ENCODE results near the gene TMEM184B. TPM values are rescaled to one million over a fixed set of nuclear protein-coding genes. Genes with fewer than 3 reads are reported as not detected.

TMEM184B gene
- total and polyA plus RNA-seq, 10 of the 15 experiments (the other 5 are each of a cell fraction or from before 2014, with no cell fraction given) = 0.56 to 22.4 (median 7.9) TPM

DNA sequence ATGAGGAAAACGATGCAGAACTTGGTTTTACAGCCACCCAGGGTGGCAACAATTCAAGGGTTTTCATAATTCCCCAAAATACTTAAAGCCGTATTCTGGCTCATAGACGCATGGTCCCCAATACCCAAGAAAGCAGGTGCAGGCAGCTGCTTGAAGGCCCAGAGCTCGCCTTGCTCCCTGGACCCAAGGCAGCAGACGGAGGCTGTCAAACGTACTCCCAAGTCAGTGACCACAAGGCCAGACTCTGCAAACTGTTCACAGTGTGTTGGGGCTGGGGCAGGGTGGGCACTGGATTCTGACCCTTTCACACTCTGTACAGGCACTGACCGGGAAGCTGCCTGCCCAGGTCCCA, 21.5 kb downstream of the TMEM184B start:
- Histone ChIP-seq H2AFZ (ENCODE audit: control insufficient read depth, low read depth, low read length) (no peak overlapping the region), H3K9ac (ENCODE audit: control insufficient read depth, insufficient read depth, low read length) (no peak overlapping the region), H4K20me1 (ENCODE audit: control insufficient read depth, insufficient read depth) (no peaks in the 10 kb centered on the region), H3K79me2 (ENCODE audit: control insufficient read depth, insufficient read depth, low read length) (no peaks in the 10 kb centered on the region), H3K4me1 (ENCODE audit: control insufficient read depth, insufficient read depth, low read length) (no peaks in the 10 kb centered on the region), H3K27me3 (replicated peaks in 1 of 2; ENCODE audit: control insufficient read depth in 2 of 2, insufficient read depth in 2 of 2, low read length in 1 of 2) (no peaks in the 10 kb centered on the region), H3K4me2 (ENCODE audit: control insufficient read depth, insufficient read depth) (no peak overlapping the region), H3K36me3 (ENCODE audit: control insufficient read depth in 2 of 2, insufficient read depth in 2 of 2, low read length in 1 of 2) (peaks cover 3 to 4% of the 10 kb centered on the region in 2 experiments; a peak in 3 of 4 replicates), H3K9me3 (replicated peaks; ENCODE audit: control insufficient read depth, insufficient read depth, low read length) (no peaks in the 10 kb centered on the region; the same call in 2 of the 3 replicates), H3K4me3 (no peak overlapping the region), H3K27ac (ENCODE audit: control insufficient read depth, insufficient read depth) (no peak overlapping the region)
- TF ChIP-seq KLF5 (IDR thresholded peaks at IDR 0.05; ENCODE audit: partially characterized antibody) (no peak), TCF7 (IDR thresholded peaks at IDR 0.05; ENCODE audit: borderline replicate concordance) (no peak), BMI1 (IDR thresholded peaks at IDR 0.05; ENCODE audit: borderline replicate concordance) (no peak), WRNIP1 (IDR thresholded peaks at IDR 0.05; ENCODE audit: borderline replicate concordance, low read depth, low read length) (no peak), TBL1XR1 (IDR thresholded peaks at IDR 0.05; ENCODE audit: low read depth, low read length) (no peak), POLR2AphosphoS2 (IDR thresholded peaks at IDR 0.05; ENCODE audit: low read depth, low read length) (no peak), NFYA (IDR thresholded peaks at IDR 0.05; ENCODE audit: borderline replicate concordance, low read depth, low read length) (no peak), SP1 (IDR thresholded peaks at IDR 0.05; ENCODE audit: low read depth, low read length) (no peak), NBN (IDR thresholded peaks at IDR 0.05) (no peak), CHD4 (IDR thresholded peaks at IDR 0.05) (no peak), NR2F1 (conservative IDR thresholded peaks at IDR 0.05) (no peak), SUPT20H (IDR thresholded peaks at IDR 0.05; ENCODE audit: borderline replicate concordance, control insufficient read depth, low read depth, low read length) (no peak), TCF3 (IDR thresholded peaks at IDR 0.05; ENCODE audit: borderline replicate concordance, insufficient read depth, low read depth, low read length) (no peak), JUND (IDR thresholded peaks at IDR 0.05; ENCODE audit: low read depth, low read length) (no peak), RB1 (IDR thresholded peaks at IDR 0.05; ENCODE audit: borderline replicate concordance) (no peak), CBX5 (IDR thresholded peaks at IDR 0.05; ENCODE audit: low read depth) (no peak)
- TF ChIP-seq, protein P1, sequence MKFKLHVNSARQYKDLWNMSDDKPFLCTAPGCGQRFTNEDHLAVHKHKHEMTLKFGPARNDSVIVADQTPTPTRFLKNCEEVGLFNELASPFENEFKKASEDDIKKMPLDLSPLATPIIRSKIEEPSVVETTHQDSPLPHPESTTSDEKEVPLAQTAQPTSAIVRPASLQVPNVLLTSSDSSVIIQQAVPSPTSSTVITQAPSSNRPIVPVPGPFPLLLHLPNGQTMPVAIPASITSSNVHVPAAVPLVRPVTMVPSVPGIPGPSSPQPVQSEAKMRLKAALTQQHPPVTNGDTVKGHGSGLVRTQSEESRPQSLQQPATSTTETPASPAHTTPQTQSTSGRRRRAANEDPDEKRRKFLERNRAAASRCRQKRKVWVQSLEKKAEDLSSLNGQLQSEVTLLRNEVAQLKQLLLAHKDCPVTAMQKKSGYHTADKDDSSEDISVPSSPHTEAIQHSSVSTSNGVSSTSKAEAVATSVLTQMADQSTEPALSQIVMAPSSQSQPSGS (IDR thresholded peaks at IDR 0.05; ENCODE audit: low read length) = no peak
- TF ChIP-seq, protein P2, sequence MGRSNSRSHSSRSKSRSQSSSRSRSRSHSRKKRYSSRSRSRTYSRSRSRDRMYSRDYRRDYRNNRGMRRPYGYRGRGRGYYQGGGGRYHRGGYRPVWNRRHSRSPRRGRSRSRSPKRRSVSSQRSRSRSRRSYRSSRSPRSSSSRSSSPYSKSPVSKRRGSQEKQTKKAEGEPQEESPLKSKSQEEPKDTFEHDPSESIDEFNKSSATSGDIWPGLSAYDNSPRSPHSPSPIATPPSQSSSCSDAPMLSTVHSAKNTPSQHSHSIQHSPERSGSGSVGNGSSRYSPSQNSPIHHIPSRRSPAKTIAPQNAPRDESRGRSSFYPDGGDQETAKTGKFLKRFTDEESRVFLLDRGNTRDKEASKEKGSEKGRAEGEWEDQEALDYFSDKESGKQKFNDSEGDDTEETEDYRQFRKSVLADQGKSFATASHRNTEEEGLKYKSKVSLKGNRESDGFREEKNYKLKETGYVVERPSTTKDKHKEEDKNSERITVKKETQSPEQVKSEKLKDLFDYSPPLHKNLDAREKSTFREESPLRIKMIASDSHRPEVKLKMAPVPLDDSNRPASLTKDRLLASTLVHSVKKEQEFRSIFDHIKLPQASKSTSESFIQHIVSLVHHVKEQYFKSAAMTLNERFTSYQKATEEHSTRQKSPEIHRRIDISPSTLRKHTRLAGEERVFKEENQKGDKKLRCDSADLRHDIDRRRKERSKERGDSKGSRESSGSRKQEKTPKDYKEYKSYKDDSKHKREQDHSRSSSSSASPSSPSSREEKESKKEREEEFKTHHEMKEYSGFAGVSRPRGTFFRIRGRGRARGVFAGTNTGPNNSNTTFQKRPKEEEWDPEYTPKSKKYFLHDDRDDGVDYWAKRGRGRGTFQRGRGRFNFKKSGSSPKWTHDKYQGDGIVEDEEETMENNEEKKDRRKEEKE (IDR thresholded peaks at IDR 0.05) = no peak
- TF ChIP-seq, protein P3, sequence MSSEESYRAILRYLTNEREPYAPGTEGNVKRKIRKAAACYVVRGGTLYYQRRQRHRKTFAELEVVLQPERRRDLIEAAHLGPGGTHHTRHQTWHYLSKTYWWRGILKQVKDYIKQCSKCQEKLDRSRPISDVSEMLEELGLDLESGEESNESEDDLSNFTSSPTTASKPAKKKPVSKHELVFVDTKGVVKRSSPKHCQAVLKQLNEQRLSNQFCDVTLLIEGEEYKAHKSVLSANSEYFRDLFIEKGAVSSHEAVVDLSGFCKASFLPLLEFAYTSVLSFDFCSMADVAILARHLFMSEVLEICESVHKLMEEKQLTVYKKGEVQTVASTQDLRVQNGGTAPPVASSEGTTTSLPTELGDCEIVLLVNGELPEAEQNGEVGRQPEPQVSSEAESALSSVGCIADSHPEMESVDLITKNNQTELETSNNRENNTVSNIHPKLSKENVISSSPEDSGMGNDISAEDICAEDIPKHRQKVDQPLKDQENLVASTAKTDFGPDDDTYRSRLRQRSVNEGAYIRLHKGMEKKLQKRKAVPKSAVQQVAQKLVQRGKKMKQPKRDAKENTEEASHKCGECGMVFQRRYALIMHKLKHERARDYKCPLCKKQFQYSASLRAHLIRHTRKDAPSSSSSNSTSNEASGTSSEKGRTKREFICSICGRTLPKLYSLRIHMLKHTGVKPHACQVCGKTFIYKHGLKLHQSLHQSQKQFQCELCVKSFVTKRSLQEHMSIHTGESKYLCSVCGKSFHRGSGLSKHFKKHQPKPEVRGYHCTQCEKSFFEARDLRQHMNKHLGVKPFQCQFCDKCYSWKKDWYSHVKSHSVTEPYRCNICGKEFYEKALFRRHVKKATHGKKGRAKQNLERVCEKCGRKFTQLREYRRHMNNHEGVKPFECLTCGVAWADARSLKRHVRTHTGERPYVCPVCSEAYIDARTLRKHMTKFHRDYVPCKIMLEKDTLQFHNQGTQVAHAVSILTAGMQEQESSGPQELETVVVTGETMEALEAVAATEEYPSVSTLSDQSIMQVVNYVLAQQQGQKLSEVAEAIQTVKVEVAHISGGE (CRISPR knock-in tag; IDR thresholded peaks at IDR 0.05) = no peak
- CTCF ChIA-PET = no interaction called here
- BruUV-seq (replicated peaks) = no TSS peak
- SMC1A ChIA-PET (ENCODE audit: uncharacterized antibody, unreplicated experiment) = no interaction called here
- POLR2A ChIA-PET = no interaction called here
- intact Hi-C loops (cut with micrococcal nuclease; ENCODE audit: unreplicated experiment) = no loop called here
- WGBS (ENCODE audit: insufficient coverage, insufficient replicate concordance, low lambda C conversion rate, missing lambda C conversion rate) = 84% methylated on average over 7 of the region's 7 CpGs
- ATAC-seq (no peak), FAIRE-seq (no peak), DNase-seq (ENCODE audit: low read depth, low spot score) (no peak)
- RAD21 ChIA-PET (ENCODE audit: unreplicated experiment) = no interaction called here
- in situ Hi-C loops (cut with MboI) = no loop called here

All from GM12878 (cell line).